Purkinje cell (primary cell): ENCODE results near the gene TACR3. TPM values are rescaled to one million over a fixed set of nuclear protein-coding genes. Genes with fewer than 3 reads are reported as not detected.

Source experiments
- polyA plus RNA-seq: library from polyadenylated mRNA; unstranded; fragments of >200 nt; fragmentation: Nextera tagmentation; gene quantifications from 2 replicates; pipeline ENCODE4 v1.2.1, GENCODE V29; 2014

The TACR3 gene
- not detected in 2 replicates for polyA plus RNA-seq

GRCh38 chr4:103719830-103720207 is at the start of gene TACR3:
Gene TACR3 (minus strand): TSS chr4:103719985. CDS start chr4:103719675, 310 bp downstream.

